ENCODE measurements around the gene ZNF367.

The ZNF367 gene

GRCh38 chr9:96381696-96382095, 36.5 kb downstream of the ZNF367 start:
- no peak overlapping the region for H3K4me3 ChIP-seq (ENCODE audit: low read depth, low read length)
- no peaks in the 10 kb centered on the region for H3K9me3 ChIP-seq (ENCODE audit: control insufficient read depth, low read length)
- H3K79me2 ChIP-seq, result no peaks in the 10 kb centered on the region
- no peak overlapping the region for H3K27ac ChIP-seq
- H3K36me3 ChIP-seq (ENCODE audit: control insufficient read depth, insufficient read depth, low read length), result no peaks in the 10 kb centered on the region
- no peak overlapping the region for H2AFZ ChIP-seq
- H3K27me3 ChIP-seq (ENCODE audit: control insufficient read depth, insufficient read depth, low read length), result no peaks in the 10 kb centered on the region
- H3K9ac ChIP-seq, result no peak overlapping the region
- peaks cover 3% of the 10 kb centered on the region for H3K4me1 ChIP-seq
- TF ChIP-seq CTCF (IDR thresholded peaks at IDR 0.05), result no peak
- H3K4me2 ChIP-seq (ENCODE audit: low read length), result no peak overlapping the region

- Histone ChIP-seq H3K4me3 (ENCODE audit: low read depth, low read length) (no peak overlapping the region), H3K4me2 (ENCODE audit: low read length) (no peak overlapping the region), H3K4me1 (peaks cover 3% of the 10 kb centered on the region), H3K36me3 (ENCODE audit: control insufficient read depth, insufficient read depth, low read length) (no peaks in the 10 kb centered on the region), H3K27ac (no peak overlapping the region), H3K9ac (no peak overlapping the region), H3K9me3 (ENCODE audit: control insufficient read depth, low read length) (no peaks in the 10 kb centered on the region), H3K27me3 (ENCODE audit: control insufficient read depth, insufficient read depth, low read length) (no peaks in the 10 kb centered on the region), H2AFZ (no peak overlapping the region), H3K79me2 (no peaks in the 10 kb centered on the region)
- TF ChIP-seq CTCF (IDR thresholded peaks at IDR 0.05), result no peak
Measured at GRCh38 chr9:96381125-96381524, 37.0 kb downstream of the ZNF367 start.

- H3K4me3 ChIP-seq (ENCODE audit: low read depth, low read length), result no peak overlapping the region
- no peak overlapping the region for H3K4me2 ChIP-seq (ENCODE audit: low read length)
- no peaks in the 10 kb centered on the region for H3K9me3 ChIP-seq (ENCODE audit: control insufficient read depth, low read length)
- H3K36me3 ChIP-seq (ENCODE audit: control insufficient read depth, insufficient read depth, low read length), result no peaks in the 10 kb centered on the region
- no peaks in the 10 kb centered on the region for H3K79me2 ChIP-seq
- no peaks in the 10 kb centered on the region for H3K27me3 ChIP-seq (ENCODE audit: control insufficient read depth, insufficient read depth, low read length)
- no peak overlapping the region for H3K9ac ChIP-seq
- no peak for TF ChIP-seq CTCF (IDR thresholded peaks at IDR 0.05)
- H3K4me1 ChIP-seq, result peaks cover 3% of the 10 kb centered on the region
- no peak overlapping the region for H2AFZ ChIP-seq
- H3K27ac ChIP-seq, result no peak overlapping the region
Measured at GRCh38 chr9:96379461-96379860, 38.7 kb downstream of the ZNF367 start.

GRCh38 chr9:96378187-96378586, 40.0 kb downstream of the ZNF367 start:
- Histone ChIP-seq H3K27me3 (ENCODE audit: control insufficient read depth, insufficient read depth, low read length) (no peaks in the 10 kb centered on the region), H3K27ac (no peak overlapping the region), H3K9ac (no peak overlapping the region), H2AFZ (no peak overlapping the region), H3K4me1 (no peaks in the 10 kb centered on the region), H3K4me3 (ENCODE audit: low read depth, low read length) (no peak overlapping the region), H3K9me3 (ENCODE audit: control insufficient read depth, low read length) (no peaks in the 10 kb centered on the region), H3K4me2 (ENCODE audit: low read length) (no peak overlapping the region), H3K79me2 (peaks cover 2% of the 10 kb centered on the region), H3K36me3 (ENCODE audit: control insufficient read depth, insufficient read depth, low read length) (no peaks in the 10 kb centered on the region)
- TF ChIP-seq CTCF (IDR thresholded peaks at IDR 0.05), result no peak

Measured in parathyroid adenoma (tissue), 2 donors.